Measurements from ENCODE around the gene CLDND2.

- TF ChIP-seq JUND (IDR thresholded peaks at IDR 0.05; ENCODE audit: low read length) (no peak), CTCF (IDR thresholded peaks at IDR 0.05; ENCODE audit: control extremely low read depth in 1 of 3, insufficient read depth in 1 of 3, low read depth in 1 of 3, low read length in 3 of 3) (peak; percentile 81 to 94 (median 88)), POLR2A (IDR thresholded peaks at IDR 0.05; ENCODE audit: control extremely low read depth in 1 of 2, low read depth in 2 of 2, low read length in 2 of 2) (peak in 1 of 2 experiments; percentile 61; a peak in 2 of 3 replicates), EP300 (IDR thresholded peaks at IDR 0.05; ENCODE audit: borderline replicate concordance in 1 of 2, low read depth in 2 of 2, low read length in 2 of 2) (no peak), BRCA1 (IDR thresholded peaks at IDR 0.05; ENCODE audit: low read depth, low read length) (no peak)
Measured at GRCh38 chr19:51338563-51339312, 30.1 kb downstream of the CLDND2 start.

Data from H1 (cell line).